H7 (cell line): ENCODE measurements around the gene MMD. TPM values are rescaled to one million over a fixed set of nuclear protein-coding genes. Genes with fewer than 3 reads are reported as not detected.
"Not testable (repeated sequence)": the region's sequence is repeated elsewhere in the genome, so short reads cannot be mapped to it uniquely, and the experiment has no call there.

Experiments used
- DNase-seq: peaks from one replicate; pipeline ENCODE4 v3.0.0; 2012
- H3K27me3 ChIP-seq: 2 replicates; pipeline ENCODE4 v1.6.0; 2011; ENCODE audit warnings: mild to moderate bottlenecking, low read length; ENCODE audit not compliant: control insufficient read depth, insufficient read depth
- H3K36me3 ChIP-seq: replicated peaks from 2 replicates; pipeline ENCODE4 v1.5.1; 2011; ENCODE audit warnings: low read length; ENCODE audit not compliant: control insufficient read depth, insufficient read depth
- H3K4me3 ChIP-seq: 2 replicates; pipeline ENCODE4 v1.5.1; 2011; ENCODE audit warnings: low read depth, mild to moderate bottlenecking, control low read depth, low read length, moderate library complexity; ENCODE audit not compliant: insufficient read depth
- total RNA-seq: library from RNA; depleted of rRNA; stranded (reverse); fragments of >200 nt; shearing (Covaris generic); gene quantifications from 2 replicates; pipeline ENCODE4 v1.2.3, GENCODE V29; 2014

MMD gene
- total RNA-seq, 1 experiment from 2014 or later: 57.0 TPM

DNA sequence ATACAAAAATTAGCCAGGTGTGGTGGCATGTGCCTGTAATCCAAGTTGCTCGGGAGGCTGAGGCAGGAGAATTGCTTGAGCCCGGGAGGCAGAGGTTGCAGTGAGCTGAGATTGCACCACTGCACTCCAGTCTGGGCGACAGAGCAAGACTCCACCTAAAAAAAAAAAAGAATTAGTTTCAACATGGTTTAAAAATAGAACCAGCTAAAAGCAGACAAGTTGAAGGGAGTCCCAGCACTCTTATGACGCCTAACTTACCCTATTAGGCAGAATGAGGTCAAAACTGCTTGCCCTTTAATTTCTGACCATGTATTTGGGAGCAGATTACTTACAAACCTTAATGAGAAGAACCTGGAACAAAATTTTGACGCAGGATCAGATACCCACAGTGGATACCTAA, 17.4 kb downstream of the MMD start:
- not testable (repeated sequence) for H3K27me3 ChIP-seq, DNase-seq, H3K4me3 ChIP-seq
- H3K36me3 ChIP-seq: peaks cover 30% of the 10 kb centered on the region

DNA sequence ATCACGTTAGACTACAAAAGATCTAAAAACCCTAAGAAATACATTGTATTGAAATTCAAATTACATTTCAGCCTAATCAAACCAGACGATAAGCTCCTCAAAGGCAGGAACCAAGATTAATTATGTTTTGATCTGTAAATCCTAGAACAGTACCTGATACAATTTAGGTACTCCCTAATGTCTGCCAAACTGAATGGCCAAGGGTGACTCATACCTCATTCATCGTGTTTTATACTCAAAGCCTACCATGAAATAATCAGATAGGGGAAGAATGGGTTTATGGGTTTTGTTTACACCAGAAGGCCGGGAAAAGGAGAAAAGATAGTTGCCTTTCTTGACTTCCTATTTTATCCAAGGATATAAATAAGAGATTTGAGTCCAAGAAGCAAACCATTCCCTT, 19.3 kb downstream of the MMD start:
- Histone ChIP-seq H3K36me3 (peaks cover 21% of the 10 kb centered on the region), H3K27me3 (no peaks in the 10 kb centered on the region), H3K4me3 (no peak overlapping the region)
- no peak for DNase-seq

DNA sequence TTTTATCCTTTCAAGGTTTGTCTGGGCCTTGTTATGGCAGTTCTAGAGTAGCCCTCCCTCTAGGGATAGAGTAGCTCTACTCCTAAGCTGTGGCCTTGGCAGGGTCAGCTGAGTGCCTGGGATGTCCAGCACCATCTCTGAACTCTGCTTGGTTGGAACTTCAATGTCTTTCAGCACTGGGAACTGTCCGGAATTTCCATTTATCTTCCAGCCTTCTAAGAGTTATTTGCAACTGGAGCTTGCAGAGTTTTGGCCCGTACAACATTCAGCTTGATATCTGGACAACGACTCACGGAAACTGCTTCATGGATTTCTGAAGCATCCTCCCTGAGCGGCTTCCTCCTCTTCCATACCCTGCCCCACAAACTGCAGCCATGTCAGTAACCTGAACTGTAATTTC, 22.9 kb downstream of the MMD start:
- no peaks in the 10 kb centered on the region for H3K27me3 ChIP-seq
- H3K36me3 ChIP-seq: peaks cover 10% of the 10 kb centered on the region
- no peak overlapping the region for H3K4me3 ChIP-seq
- no peak for DNase-seq

GRCh38 chr17:55395803-55396505, 25.7 kb downstream of the MMD start:
- no peaks in the 10 kb centered on the region for H3K27me3 ChIP-seq
- H3K4me3 ChIP-seq: no peak overlapping the region
- peaks cover 8% of the 10 kb centered on the region for H3K36me3 ChIP-seq
- no peak for DNase-seq

- no peak for DNase-seq
- Histone ChIP-seq H3K27me3 (no peaks in the 10 kb centered on the region), H3K36me3 (peaks cover 5% of the 10 kb centered on the region), H3K4me3 (no peak overlapping the region)
These were observed 27.1 kb downstream of the MMD start for GRCh38 chr17:55394357-55395021.

GRCh38 chr17:55391764-55392467, 29.7 kb downstream of the MMD start:
- no peak overlapping the region for H3K4me3 ChIP-seq
- DNase-seq: no peak
- peaks cover 2% of the 10 kb centered on the region for H3K36me3 ChIP-seq
- H3K27me3 ChIP-seq: no peaks in the 10 kb centered on the region

- H3K27me3 ChIP-seq: no peaks in the 10 kb centered on the region
- no peak for DNase-seq
- H3K4me3 ChIP-seq: no peak overlapping the region
- peaks cover 2% of the 10 kb centered on the region for H3K36me3 ChIP-seq
These were observed 30.3 kb downstream of the MMD start for GRCh38 chr17:55391244-55391757.

GRCh38 chr17:55390364-55390977, 31.2 kb downstream of the MMD start:
- DNase-seq: no peak
- no peak overlapping the region for H3K4me3 ChIP-seq
- H3K36me3 ChIP-seq: peaks cover 2% of the 10 kb centered on the region
- H3K27me3 ChIP-seq: no peaks in the 10 kb centered on the region

GRCh38 chr17:55389715-55390114, 31.9 kb downstream of the MMD start:
- not testable (repeated sequence) for DNase-seq, H3K27me3 ChIP-seq

DNA sequence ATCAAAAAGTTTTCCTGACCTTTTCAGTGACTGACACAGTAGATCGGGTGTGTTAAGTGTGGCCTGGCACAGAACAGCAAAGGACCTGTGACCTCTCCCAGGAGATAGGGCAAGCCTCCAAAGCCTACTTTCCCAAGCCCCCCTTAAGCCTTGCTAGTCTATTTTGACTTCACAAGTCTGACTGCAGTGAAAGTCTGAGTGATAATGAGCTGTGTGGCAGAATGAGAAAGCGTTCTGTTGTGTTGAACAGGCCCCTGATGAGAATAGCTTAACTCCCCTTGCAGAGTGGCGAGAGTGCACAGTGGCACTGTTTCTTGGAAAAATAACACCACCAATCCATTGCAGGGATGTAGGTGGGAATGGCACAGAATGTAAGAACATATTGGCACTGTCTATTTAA, 32.8 kb downstream of the MMD start:
- Histone ChIP-seq H3K36me3 (no peaks in the 10 kb centered on the region; the same call in 1 of the 2 replicates), H3K27me3 (no peaks in the 10 kb centered on the region), H3K4me3 (no peak overlapping the region)
- DNase-seq: no peak

More at GRCh38 chr17:55389715-55390114, 31.9 kb downstream of the MMD start:
- H3K36me3 ChIP-seq, H3K4me3 ChIP-seq: not testable (repeated sequence)

DNA sequence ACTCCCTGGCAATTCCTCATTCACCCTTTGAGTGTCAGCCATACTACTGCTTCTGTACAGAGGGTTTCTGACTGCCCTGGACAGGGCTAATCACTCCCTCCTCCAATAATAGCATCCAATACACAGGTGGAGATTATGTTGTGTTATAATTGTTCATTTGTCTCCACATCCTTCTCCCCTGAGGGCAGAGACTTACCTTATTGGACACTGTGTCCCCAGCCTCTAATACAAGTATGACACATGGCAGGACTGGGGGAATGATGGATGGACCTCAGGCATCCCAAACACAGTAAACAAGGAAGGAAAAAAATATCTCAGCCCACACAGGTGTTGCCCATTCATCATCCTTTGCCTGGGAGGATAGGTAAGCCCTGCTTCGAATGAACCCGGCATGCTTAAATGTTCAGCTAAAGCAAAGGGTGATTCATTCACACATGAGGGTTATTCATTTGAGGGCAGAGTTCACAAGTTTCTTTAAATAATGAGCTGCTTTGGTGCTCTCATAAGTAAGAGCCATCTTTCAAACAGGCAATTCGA, 34.8 kb downstream of the MMD start:
- Histone ChIP-seq H3K27me3 (no peaks in the 10 kb centered on the region), H3K36me3 (no peaks in the 10 kb centered on the region), H3K4me3 (no peak overlapping the region)
- DNase-seq: no peak

GRCh38 chr17:55384643-55385232, 36.9 kb downstream of the MMD start:
- no peaks in the 10 kb centered on the region for H3K27me3 ChIP-seq
- H3K36me3 ChIP-seq: no peaks in the 10 kb centered on the region
- H3K4me3 ChIP-seq: no peak overlapping the region
- no peak for DNase-seq

DNA sequence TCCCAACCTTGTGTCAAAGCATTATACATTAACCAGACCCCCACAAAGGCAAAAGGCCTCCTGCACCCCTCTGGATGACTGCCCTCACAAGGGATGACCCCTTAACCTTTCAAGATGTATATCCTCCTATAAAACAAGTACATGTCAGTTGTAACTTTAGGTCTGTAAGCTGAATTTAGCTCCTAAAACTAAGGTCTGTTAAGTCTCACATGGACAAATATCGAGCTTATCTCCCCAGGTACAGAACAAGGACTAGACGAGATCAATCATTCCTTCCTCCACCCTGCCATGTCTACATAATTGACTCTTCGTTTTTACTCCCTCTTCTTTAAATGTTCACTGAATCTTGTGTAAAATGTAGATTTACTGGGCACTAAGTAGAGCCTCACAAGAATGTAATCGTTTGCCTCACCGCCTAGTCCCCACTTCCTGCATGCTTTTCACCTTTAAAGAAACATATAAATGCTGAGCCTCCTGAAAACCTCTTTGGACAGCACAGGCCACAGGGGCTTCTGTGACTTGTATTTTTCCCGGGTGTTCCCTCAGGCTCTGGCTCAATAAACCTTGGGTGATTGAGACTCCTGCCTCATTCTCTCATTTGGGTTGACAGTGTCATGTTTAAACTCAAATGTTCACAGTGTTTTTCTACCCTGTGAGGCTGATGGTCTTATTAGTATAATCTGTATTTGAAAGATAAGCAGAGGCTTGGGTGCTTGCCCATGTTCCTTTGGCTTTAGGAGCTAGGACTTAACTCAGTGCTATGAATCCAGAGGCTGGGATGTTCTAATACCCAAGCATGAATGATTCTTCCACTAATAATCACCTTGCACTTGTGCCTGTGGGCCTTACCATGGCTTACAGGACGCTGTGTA, 37.6 kb downstream of the MMD start:
- H3K36me3 ChIP-seq: no peaks in the 10 kb centered on the region
- no peaks in the 10 kb centered on the region for H3K27me3 ChIP-seq
- H3K4me3 ChIP-seq: no peak overlapping the region
- no peak for DNase-seq
